IMR-90 (cell line): Measurements from ENCODE around the gene FAM24B. TPM values are rescaled to one million over a fixed set of nuclear protein-coding genes. Genes with fewer than 3 reads are reported as not detected.

Experiments used
- ATAC-seq: fragments of 200-7000 bp; cut with Tn5 transposase; 2 replicates; pipeline ENCODE4 v1.9.1; 2020; ENCODE audit warnings: low read depth, mild to moderate bottlenecking, moderate library complexity
- BruUV-seq: library from RNA; stranded (reverse); fragments of 400-500 nt; replicated peaks from 2 replicates; lab custom pipeline; 2021; lab: Mats Ljungman, UMichigan
- CTCF ChIA-PET: fragments of 300-600 bp; formaldehyde crosslinking; extraction: SDS; loops from one replicate; lab custom pipeline; 2021; ENCODE audit warnings: antibody characterized with exemption; lab: Yijun Ruan, JAX
- POLR2A ChIA-PET: fragments of 300-600 bp; sonication (Branson Sonifier 250); formaldehyde crosslinking; loops from one replicate; lab custom pipeline; 2022; ENCODE audit warnings: antibody characterized with exemption; ENCODE audit not compliant: unreplicated experiment; lab: Charles Lee
- DNase-seq: peaks from one replicate; pipeline ENCODE4 v3.0.0; 2013
- H2AFZ ChIP-seq: replicated peaks from 2 replicates; pipeline ENCODE3; 2013; ENCODE audit warnings: low read length, mild to moderate bottlenecking; ENCODE audit not compliant: poor library complexity
- H2AK5ac ChIP-seq: 2 replicates; pipeline ENCODE4 v1.6.1; 2013; ENCODE audit warnings: low read depth, low read length, inconsistent platforms
- H2AK9ac ChIP-seq: replicated peaks from 2 replicates; pipeline ENCODE3; 2013; ENCODE audit warnings: mild to moderate bottlenecking, low read depth, low read length, moderate library complexity; ENCODE audit not compliant: poor library complexity
- H2BK120ac ChIP-seq: 2 replicates; pipeline ENCODE4 v1.6.1; 2013; ENCODE audit warnings: low read depth, low read length, inconsistent platforms
- H2BK15ac ChIP-seq: 3 replicates; pipeline ENCODE4 v1.6.1; 2013; ENCODE audit warnings: low read depth, low read length, inconsistent platforms
- H2BK20ac ChIP-seq: 2 replicates; pipeline ENCODE4 v1.6.1; 2013; ENCODE audit warnings: low read depth, mild to moderate bottlenecking, inconsistent platforms, low read length, moderate library complexity
- H2BK5ac ChIP-seq: 2 replicates; pipeline ENCODE4 v1.6.1; 2013; ENCODE audit warnings: mild to moderate bottlenecking, low read depth, low read length, inconsistent platforms; ENCODE audit not compliant: poor library complexity, severe bottlenecking
- H3K14ac ChIP-seq: replicated peaks from 2 replicates; pipeline ENCODE4 v1.6.1; 2013; ENCODE audit warnings: low read depth, low read length, inconsistent platforms
- H3K18ac ChIP-seq: 2 replicates; pipeline ENCODE4 v1.6.1; 2013; ENCODE audit warnings: low read depth, low read length, control low read depth
- H3K23ac ChIP-seq: 2 replicates; pipeline ENCODE4 v1.6.1; 2013; ENCODE audit warnings: low read depth, low read length, inconsistent platforms
- H3K27ac ChIP-seq: 2 replicates; pipeline ENCODE4 v1.5.1; 2013; ENCODE audit warnings: mild to moderate bottlenecking, control low read depth, low read length; ENCODE audit not compliant: insufficient read depth
- H3K27me3 ChIP-seq: 2 replicates; pipeline ENCODE4 v1.6.1; 2013; ENCODE audit warnings: low read length; ENCODE audit not compliant: control insufficient read depth, insufficient read depth
- H3K36me3 ChIP-seq: 2 replicates; pipeline ENCODE4 v1.6.1; 2013; ENCODE audit warnings: low read length, mixed read lengths; ENCODE audit not compliant: control insufficient read depth, insufficient read depth
- H3K4ac ChIP-seq: 2 replicates; pipeline ENCODE4 v1.6.1; 2013; ENCODE audit warnings: low read depth, low read length, inconsistent platforms
- H3K4me1 ChIP-seq: 2 replicates; pipeline ENCODE4 v1.6.1; 2013; ENCODE audit warnings: low read length, mixed read lengths; ENCODE audit not compliant: control insufficient read depth, insufficient read depth
- H3K4me2 ChIP-seq: 2 replicates; pipeline ENCODE4 v1.6.1; 2013; ENCODE audit warnings: low read depth, mild to moderate bottlenecking, control low read depth, low read length, moderate library complexity
- H3K4me3 ChIP-seq: 2 replicates; pipeline ENCODE4 v1.5.1; 2013; ENCODE audit warnings: low read depth, mild to moderate bottlenecking, control low read depth, low read length, moderate library complexity; ENCODE audit not compliant: insufficient read depth
- H3K56ac ChIP-seq: 2 replicates; pipeline ENCODE4 v1.6.1; 2013; ENCODE audit warnings: low read length, inconsistent platforms; ENCODE audit not compliant: insufficient read depth; ENCODE audit errors: extremely low read depth
- H3K79me1 ChIP-seq, 2 experiments: 2 replicates each; pipeline ENCODE4 v1.6.1; 2013; ENCODE audit warnings: low read length in 2 of 2, inconsistent platforms in 1 of 2, low read depth in 1 of 2
- H3K9ac ChIP-seq: 2 replicates; pipeline ENCODE4 v1.6.1; 2013; ENCODE audit warnings: low read depth, low read length, control low read depth
- H3K9me1 ChIP-seq: 2 replicates; pipeline ENCODE4 v1.6.1; 2013; ENCODE audit warnings: low read length, inconsistent platforms; ENCODE audit not compliant: insufficient read depth
- H3K9me3 ChIP-seq: 2 replicates; pipeline ENCODE4 v1.6.1; 2013; ENCODE audit warnings: low read length; ENCODE audit not compliant: control insufficient read depth, insufficient read depth
- H4K20me1 ChIP-seq: 2 replicates; pipeline ENCODE4 v1.6.1; 2013; ENCODE audit warnings: low read length, inconsistent platforms; ENCODE audit not compliant: insufficient read depth
- H4K5ac ChIP-seq: 2 replicates; pipeline ENCODE4 v1.6.1; 2013; ENCODE audit warnings: mild to moderate bottlenecking, low read depth, low read length, control low read depth
- H4K8ac ChIP-seq, 2 experiments: 2 replicates each; pipeline ENCODE4 v1.6.1; 2013; ENCODE audit warnings: low read depth in 2 of 2, low read length in 2 of 2, control low read depth in 1 of 2, inconsistent platforms in 1 of 2
- H4K91ac ChIP-seq: 2 replicates; pipeline ENCODE4 v1.6.1; 2013; ENCODE audit warnings: low read depth, low read length, inconsistent platforms; ENCODE audit not compliant: insufficient read depth
- CEBPB ChIP-seq: IDR thresholded peaks from 2 replicates; pipeline ENCODE4 v1.6.1; 2012; ENCODE audit warnings: low read depth, low read length, improper control_type of control experiment
- RFX5 ChIP-seq: IDR thresholded peaks from 2 replicates; pipeline ENCODE4 v1.8.0; 2012; ENCODE audit warnings: low read depth, mild to moderate bottlenecking, low read length, moderate library complexity
- whole genome bisulfite sequencing, 2 experiments: methylation state at CpG; one replicate each; pipeline versions ENCODE4 v1.1.5 to v1.1.7; 2013; ENCODE audit warnings: missing lambda C conversion rate in 2 of 2; ENCODE audit not compliant: insufficient read length in 1 of 2; ENCODE audit errors: extremely low coverage in 2 of 2; 5-methylcytosine and 5-hydroxymethylcytosine counted together
- dilution Hi-C: fragments of 300-500 bp; cut with HindIII; formaldehyde crosslinking; loops from one replicate; pipeline ENCODE4 v1.14.3; 2018; ENCODE audit warnings: low sequenced_read_pairs; ENCODE audit not compliant: unreplicated experiment
- in situ Hi-C: fragments of 300-500 bp; cut with MboI; formaldehyde crosslinking; loops from 3 replicates; pipeline ENCODE4 v1.14.3; 2019; ENCODE audit warnings: low sequenced_read_pairs, inconsistent platforms, mixed read lengths
- intact Hi-C: fragments of 100-400 bp; cut with micrococcal nuclease; formaldehyde crosslinking; loops from 2 replicates; pipeline ENCODE4 v1.10.0; 2022
- polyA plus RNA-seq, 3 experiments: library from polyadenylated mRNA; depleted of rRNA; stranded (reverse); fragments of >200 nt; gene quantifications; 2 replicates each; pipeline ENCODE4 v1.2.3, GENCODE V29; 2012; ENCODE audit warnings: low replicate concordance in 1 of 3
- total RNA-seq: library from RNA; depleted of rRNA; stranded (reverse); fragments of >200 nt; gene quantifications from 2 replicates; pipeline ENCODE4 v1.2.3, GENCODE V29; 2012

The FAM24B gene
- total and polyA plus RNA-seq, 2 of the 4 experiments (the other 2 are of a cell fraction): 1.6 to 4.3 TPM

DNA sequence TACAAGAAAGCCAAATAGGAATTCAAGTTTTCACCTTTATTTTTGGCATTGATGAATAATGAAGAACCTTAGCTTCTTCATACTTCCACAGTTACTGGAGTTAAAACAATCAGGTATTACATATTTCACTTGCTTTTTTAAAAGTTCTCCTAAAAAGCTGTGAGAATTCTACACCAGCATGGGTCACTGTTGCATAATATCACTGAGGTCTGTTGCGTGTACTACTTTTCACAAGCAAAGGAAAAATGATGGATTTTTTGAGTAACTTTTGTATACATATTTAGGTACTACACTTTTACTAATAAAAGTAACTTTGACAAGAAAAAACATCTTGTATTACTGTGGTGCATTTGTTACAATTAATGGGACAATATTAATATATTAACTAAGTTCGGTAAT is 15.2 kb downstream of the FAM24B start:
- ChIA-PET CTCF (no interaction called here), POLR2A (interaction anchor here (1.0 kb wide), 1 partner anchor 10 kb away, joined by 3 read pairs; no protein-coding TSS in a partner anchor)
- H3K4ac ChIP-seq: peak overlapping the region; percentile 74; the same call in 1 of the 2 replicates
- peaks cover 14% of the 10 kb centered on the region for H3K4me1 ChIP-seq
- H2BK20ac ChIP-seq: peak overlapping the region; percentile 65; the same call in 1 of the 2 replicates
- no peak overlapping the region for H4K91ac ChIP-seq
- H3K27me3 ChIP-seq: no peaks in the 10 kb centered on the region
- H3K27ac ChIP-seq: no peak overlapping the region
- peaks cover 8% of the 10 kb centered on the region for H3K9me1 ChIP-seq
- dilution Hi-C loops: no loop called here
- no peak overlapping the region for H3K18ac ChIP-seq
- H2AFZ ChIP-seq: no peak overlapping the region
- TF ChIP-seq CEBPB: peak; percentile 70
- no peak for TF ChIP-seq RFX5
- no peak for ATAC-seq
- H3K9me3 ChIP-seq: no peaks in the 10 kb centered on the region
- no peak for DNase-seq
- H3K9ac ChIP-seq: no peak overlapping the region
- H2AK9ac ChIP-seq: no peak overlapping the region
- no peaks in the 10 kb centered on the region for H4K20me1 ChIP-seq
- no peak overlapping the region for H3K4me2 ChIP-seq
- no peak overlapping the region for H3K4me3 ChIP-seq
- WGBS, 2 experiments: no CpG with 5 or more reads among the region's 2 CpGs
- peaks cover 12 to 21% of the 10 kb centered on the region in 2 experiments; a peak in 3 of 4 replicates for H3K79me1 ChIP-seq
- intact Hi-C loops: loop anchor here (5.0 kb wide), 1 partner anchor 73 kb away; no protein-coding TSS in a partner anchor
- no peak overlapping the region for H3K56ac ChIP-seq
- BruUV-seq: no TSS peak
- no peak overlapping the region for H2BK15ac ChIP-seq
- no peak overlapping the region for H3K23ac ChIP-seq
- H3K36me3 ChIP-seq: no peaks in the 10 kb centered on the region
- no peak overlapping the region for H2BK5ac ChIP-seq
- H4K8ac ChIP-seq: no peak overlapping the region; a peak in 1 of 4 replicates
- peak overlapping the region; percentile 75; the same call in 1 of the 2 replicates for H2BK120ac ChIP-seq
- no peak overlapping the region for H4K5ac ChIP-seq
- H2AK5ac ChIP-seq: no peak overlapping the region
- in situ Hi-C loops: loop anchor here (25.0 kb wide), 2 partner anchors 298 to 702 kb away; partner anchors contain the start of gene BUB3
- no peak overlapping the region; the same call in 1 of the 2 replicates for H3K14ac ChIP-seq
